Fibroblast of mammary gland (primary cell): ENCODE data around the gene PLCD3.

Experiments used
- DNase-seq: peaks from one replicate; pipeline ENCODE4 v3.0.0-alpha.2; 2010; ENCODE audit warnings: low read depth
- H3K4me3 ChIP-seq: 2 replicates; pipeline ENCODE4 v1.5.1; 2011; ENCODE audit warnings: low read depth, mild to moderate bottlenecking, low read length, moderate library complexity; ENCODE audit not compliant: control insufficient read depth
- TF ChIP-seq, protein P1 (sequence below): conservative IDR thresholded peaks from 2 replicates; pipeline ENCODE4 v1.5.1; 2011; ENCODE audit warnings: low read depth, low read length, inconsistent platforms; ENCODE audit not compliant: control insufficient read depth, insufficient read depth

The PLCD3 gene

DNA sequence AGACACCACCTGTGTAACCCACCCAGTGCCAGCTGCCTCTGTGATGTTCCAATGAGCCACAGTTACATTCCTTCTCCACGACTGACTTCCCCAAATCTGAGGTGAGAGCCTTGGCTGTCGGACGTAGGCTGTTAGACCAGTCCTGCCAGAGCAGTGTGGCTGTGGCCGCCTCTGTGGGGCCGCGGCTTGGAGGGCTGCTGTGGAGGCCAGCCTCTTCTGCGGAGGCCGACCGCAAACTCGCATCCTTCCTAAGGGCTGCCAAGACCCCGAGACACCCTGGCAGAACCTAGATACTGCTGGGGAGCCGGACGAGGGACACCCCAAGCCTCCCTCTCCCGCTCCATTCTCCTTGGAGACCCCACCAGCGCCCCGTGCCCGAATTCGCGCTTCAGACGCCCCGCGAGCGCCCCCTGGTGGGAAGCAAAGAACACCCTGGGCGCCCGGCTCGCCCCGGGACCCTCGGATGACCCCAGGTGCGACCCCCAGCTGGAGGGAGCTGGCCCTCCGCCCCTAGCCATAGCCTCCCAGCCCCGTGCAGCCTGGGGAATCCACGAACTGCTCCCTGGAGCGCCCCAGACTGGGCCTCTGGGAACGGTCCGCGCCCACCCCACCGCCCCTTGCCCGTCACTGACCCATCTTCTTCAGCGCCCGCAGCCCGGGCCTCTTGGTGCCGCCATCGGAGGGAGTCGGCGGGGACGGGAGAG is 547 bp downstream of the PLCD3 start:
- no peak for DNase-seq
- TF ChIP-seq, protein P1, sequence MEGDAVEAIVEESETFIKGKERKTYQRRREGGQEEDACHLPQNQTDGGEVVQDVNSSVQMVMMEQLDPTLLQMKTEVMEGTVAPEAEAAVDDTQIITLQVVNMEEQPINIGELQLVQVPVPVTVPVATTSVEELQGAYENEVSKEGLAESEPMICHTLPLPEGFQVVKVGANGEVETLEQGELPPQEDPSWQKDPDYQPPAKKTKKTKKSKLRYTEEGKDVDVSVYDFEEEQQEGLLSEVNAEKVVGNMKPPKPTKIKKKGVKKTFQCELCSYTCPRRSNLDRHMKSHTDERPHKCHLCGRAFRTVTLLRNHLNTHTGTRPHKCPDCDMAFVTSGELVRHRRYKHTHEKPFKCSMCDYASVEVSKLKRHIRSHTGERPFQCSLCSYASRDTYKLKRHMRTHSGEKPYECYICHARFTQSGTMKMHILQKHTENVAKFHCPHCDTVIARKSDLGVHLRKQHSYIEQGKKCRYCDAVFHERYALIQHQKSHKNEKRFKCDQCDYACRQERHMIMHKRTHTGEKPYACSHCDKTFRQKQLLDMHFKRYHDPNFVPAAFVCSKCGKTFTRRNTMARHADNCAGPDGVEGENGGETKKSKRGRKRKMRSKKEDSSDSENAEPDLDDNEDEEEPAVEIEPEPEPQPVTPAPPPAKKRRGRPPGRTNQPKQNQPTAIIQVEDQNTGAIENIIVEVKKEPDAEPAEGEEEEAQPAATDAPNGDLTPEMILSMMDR = peak; percentile 53
- H3K4me3 ChIP-seq = peak overlapping the region; percentile 70

- no peak for DNase-seq
- TF ChIP-seq, protein P1 = no peak
- H3K4me3 ChIP-seq = peak overlapping the region; percentile 70
Measured at GRCh38 chr17:45130681-45131615, 1.4 kb downstream of the PLCD3 start.

DNA sequence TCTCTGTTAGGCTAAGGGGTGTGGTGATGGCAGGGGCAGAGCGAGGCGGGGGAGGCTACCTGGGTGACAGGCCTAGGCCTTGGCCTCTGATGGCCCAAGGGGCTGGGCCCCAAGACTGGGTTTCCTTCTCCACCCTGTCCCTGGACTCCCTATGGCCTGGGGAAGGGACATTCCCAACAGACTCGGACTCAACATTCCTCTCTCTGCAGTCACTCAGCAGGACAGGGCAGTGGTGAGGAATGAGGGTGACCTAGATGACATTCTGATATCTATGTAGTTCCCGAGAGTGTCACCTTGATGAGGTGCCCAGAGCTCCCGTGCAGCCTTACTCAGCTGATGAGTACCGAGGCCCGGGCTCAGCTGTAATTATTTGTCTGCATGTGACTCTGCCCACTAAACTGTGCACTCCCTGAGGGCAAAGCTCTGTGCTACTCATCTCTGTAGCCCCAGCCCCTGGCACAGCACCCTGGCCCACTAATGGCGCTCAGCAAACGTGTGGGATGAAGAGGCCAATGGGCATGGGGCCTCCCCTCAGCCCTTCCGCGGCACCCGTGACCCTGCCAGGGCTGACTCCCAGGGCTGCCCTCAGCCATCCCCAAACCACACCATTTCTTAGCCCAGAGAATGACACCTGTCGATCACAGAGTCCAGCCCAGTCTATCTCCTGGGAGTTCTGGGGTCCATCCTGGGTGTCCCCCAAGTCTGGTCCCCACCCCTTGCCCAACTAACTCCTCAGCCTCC is 2.2 kb downstream of the PLCD3 start:
- no peak overlapping the region for H3K4me3 ChIP-seq

GRCh38 chr17:45129426-45129939 is 2.8 kb downstream of the PLCD3 start:
- DNase-seq = no peak
- no peak overlapping the region for H3K4me3 ChIP-seq
- TF ChIP-seq, protein P1 = no peak

More for the DNA sequence above, 2.2 kb downstream of the PLCD3 start:
- DNase-seq = no peak
- TF ChIP-seq, protein P1 = no peak

DNA sequence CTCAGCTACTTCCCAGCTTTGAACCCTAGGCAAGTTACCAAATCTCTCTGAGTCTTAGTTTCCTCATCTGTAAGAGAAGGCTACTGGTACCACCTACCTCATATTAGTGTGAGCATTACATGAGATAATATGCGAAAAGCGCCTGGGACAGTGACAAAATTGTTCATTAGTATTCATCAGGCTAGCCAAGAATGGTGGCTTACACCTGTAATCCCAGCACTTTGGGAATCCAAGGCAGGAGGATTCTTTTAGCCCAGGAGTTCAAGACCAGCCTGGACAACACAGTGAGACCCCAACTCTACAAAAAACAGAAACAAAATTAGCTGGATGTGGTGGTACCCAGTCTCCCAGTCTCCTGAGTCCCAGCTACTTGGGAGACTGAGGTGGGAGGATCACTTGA is 3.3 kb downstream of the PLCD3 start:
- no peak overlapping the region for H3K4me3 ChIP-seq
- TF ChIP-seq, protein P1 = no peak
- no peak for DNase-seq

GRCh38 chr17:45128331-45128730 is 4.0 kb downstream of the PLCD3 start:
- no peak overlapping the region for H3K4me3 ChIP-seq
- TF ChIP-seq, protein P1 = no peak
- no peak for DNase-seq
